HG02943 (cell line): ENCODE measurements around the gene IFI16.

Experiments
- ATAC-seq: cut with Tn5 transposase; IDR thresholded peaks from one replicate; pipeline ENCODE4 v1.9.1; 2021; ENCODE audit warnings: mild to moderate bottlenecking, low read depth, moderate library complexity; ENCODE audit not compliant: unreplicated experiment

The IFI16 gene

DNA sequence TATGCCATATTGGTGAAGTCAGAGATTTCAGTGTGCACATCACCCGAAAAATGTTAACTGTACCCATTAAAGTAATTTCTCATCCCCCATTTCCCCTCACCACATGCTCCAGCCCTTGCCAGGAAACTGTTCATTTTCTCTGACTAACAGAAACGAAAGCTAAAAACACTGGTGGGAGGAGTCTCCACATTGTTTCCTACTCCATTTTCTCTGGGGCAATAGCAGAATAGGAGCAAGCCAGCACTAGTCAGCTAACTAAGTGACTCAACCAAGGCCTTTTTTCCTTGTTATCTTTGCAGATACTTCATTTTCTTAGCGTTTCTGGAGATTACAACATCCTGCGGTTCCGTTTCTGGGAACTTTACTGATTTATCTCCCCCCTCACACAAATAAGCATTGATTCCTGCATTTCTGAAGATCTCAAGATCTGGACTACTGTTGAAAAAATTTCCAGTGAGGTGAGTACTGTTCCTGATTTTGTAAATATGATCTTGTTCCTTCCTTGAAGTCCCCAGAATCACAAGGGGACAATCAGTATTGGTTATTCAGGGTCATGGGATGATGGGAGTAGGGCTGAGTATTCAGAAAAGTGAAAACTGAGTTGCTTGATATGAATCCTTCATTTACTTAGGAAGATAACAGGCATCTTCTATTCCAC is at the start of gene IFI16:
Gene IFI16, plus strand, starts transcription at position 204 of the 658 bp plus-strand sequence. CDS start 4,774 bp downstream, outside the sequence.
- peak; percentile 44 for ATAC-seq

DNA sequence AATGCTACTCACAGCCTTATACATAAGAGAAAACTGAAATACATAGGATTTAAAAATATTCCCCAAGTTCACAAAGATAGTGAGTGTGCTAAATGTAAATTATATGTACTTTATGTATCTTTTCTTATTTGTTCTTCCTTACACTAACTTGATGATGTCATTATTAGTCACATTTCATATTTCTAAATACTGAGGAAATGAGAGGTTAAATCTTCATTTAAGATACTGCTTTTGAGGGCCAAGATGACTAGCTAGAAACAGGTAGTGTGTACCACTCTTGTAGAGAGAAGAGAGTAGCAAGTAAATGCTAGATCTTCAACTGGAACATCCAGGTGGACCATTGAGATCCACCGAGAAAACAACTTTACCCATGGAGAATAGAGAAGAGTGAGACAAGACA is 48.5 kb upstream of the IFI16 start:
- no peak for ATAC-seq

DNA sequence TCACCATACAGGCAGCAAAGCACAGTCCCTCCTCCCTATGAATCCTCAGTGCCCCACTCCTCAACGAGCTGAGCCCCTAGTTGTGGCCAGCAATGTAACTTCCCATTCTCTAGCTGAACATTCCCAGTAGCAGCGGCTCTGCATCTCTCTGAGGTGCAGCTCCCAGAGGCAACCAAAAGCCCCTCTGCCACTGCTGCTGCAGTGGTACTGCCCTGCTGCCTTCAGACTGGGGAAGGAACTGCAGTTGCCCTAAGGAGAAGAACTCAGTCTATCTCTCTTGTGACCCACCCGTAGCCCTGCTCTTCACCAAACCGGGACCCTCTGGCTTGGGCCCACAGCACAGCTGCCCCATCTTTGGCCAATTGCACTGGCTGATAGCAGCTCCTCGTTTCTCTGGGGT is 46.7 kb upstream of the IFI16 start:
- ATAC-seq: no peak

DNA sequence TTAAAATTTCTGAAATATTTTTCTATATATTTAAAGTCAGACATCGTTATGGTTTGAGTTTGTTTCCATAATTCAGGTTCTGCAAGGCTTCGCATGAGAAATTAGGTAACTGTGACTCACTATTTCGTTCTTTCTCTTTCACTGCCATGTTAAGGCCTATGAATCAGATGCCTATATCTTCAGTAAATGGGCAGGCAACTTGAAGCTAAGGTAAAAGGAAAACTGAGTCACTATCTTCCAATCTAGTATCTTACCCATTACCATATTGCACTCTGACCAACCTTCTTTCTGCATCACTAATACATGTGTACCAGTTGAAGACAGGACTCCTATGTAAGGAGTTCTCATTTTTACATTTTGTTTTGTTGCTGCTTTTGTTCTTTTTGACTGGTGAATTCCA is 40.5 kb upstream of the IFI16 start:
- ATAC-seq: no peak

DNA sequence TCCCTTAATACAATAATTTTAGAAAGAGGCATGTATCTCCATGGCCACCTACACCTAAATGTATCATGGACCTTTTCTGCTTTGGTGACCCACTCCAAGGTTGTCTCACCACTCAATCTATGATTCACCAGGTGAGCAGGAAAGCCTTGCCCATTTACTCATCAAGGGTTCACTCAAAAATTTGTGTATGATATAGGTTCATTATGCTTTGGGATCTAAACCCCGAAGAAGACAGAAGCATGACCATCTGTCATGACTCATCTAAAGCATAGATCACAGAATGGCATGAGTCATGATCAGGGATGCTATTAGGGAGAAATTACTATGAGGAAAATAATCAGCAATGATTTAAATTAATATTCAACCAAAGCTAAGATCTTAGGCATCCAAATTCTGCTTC is 39.9 kb upstream of the IFI16 start:
- no peak for ATAC-seq

DNA sequence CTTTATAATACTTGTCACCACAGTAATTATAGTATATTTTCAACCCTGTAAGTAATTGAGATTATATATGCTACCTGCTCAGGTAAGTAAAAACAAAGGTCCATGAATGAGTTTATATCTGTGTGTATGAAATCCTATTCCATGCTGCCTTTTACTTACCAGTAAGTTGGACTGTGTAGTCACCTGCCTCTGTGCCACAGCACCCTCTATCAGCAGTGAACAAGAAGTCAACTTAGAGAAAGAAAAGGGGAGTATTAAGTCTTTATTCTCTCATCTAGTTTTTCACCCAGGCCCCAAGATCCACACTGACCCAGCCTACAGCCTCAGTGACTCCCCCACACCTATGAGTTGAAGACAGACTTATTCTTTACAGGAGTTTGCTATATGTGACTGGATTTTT is 36.9 kb upstream of the IFI16 start:
- ATAC-seq: no peak

DNA sequence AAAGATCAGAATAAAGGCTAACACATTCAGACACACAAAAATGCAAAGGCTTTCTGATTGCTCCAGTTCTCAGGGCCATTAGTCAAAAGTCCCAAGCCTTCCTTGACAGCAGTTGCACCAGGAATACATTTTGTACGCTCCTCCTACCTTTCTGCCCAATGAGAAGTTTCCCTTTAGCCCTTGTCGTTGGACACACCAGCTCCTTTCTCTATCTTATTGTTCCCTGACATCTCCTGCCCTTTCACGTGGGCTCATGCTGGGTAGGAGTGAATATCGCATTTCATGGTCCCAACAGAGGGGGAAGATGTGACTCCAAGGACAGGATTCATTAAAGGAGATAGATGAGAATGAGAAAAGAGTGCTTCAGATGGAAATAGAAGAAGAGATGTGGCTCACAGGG is 33.5 kb upstream of the IFI16 start:
- ATAC-seq: no peak

DNA sequence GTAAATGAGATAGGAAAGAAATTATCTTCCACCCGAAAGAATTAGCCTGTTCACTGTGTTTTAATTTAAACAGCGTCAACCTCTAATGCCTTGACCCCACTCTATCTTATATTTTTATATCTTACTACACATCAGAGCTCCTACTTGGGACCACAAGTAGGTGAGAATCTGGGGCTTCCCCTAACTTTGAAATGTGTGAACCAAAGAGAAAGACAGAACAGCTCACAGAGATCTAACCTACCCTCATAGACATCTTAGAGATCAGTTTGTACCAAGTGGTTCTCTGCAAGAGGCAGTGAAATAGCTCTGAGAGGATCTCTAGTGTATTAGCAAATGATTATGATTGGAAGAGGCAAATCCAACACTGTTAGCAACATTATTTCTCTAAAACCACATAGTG is 31.0 kb upstream of the IFI16 start:
- no peak for ATAC-seq

DNA sequence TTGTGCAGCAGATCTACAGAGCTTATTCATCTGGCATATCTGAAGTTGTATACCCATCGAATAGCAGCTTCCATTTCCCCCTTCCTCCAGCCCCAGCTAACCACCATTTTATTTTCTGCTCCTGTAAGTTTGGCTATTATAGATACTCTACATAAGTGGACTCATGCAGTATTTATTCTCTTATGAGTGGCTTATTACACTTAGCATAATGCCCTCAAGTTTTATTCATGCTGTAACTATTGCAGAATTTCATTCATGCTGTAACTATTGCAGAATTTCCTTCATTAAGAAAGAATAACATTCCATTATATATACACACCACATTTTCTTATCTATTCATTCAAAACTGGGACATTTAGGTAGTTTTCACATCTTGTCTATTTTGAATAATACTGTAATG is 30.5 kb upstream of the IFI16 start:
- no peak for ATAC-seq

DNA sequence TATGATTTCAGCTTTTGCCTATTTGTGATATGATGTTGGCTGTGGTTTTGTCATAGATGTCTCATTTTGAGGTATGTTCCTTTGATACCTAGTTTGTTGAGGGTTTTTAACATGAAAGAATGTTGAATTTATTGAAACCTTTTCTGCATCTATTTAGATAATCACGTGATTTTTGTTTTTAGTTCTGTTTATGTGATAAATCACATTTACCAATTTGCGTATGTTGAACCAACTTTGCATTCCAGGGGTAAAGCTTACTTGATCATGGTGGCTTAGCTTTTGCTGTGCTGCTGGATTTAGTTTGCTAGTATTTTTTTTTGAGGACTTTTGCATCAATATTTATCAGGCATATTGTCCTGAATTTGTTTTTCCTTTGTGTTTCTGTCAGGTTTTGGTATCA is 26.5 kb upstream of the IFI16 start:
- ATAC-seq: no peak

DNA sequence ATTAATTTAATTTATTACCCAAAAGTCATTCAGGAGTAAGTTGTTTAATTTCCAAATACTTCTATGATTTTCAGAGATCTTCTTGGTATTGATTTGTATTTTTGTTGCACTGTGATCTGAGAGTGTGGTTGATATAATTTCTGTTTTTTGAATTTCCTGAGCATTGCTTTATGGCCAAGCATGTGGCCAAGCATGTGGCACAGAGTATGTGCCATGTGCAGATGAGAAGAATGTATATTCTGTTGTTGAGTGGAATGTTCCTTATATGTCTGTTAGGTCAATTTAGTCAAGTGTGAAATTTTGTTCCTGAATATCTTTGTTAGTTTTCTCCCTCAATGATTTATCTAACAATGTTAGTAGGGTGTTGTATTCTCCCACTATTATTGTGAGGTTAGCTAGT is 25.3 kb upstream of the IFI16 start:
- ATAC-seq: no peak

DNA sequence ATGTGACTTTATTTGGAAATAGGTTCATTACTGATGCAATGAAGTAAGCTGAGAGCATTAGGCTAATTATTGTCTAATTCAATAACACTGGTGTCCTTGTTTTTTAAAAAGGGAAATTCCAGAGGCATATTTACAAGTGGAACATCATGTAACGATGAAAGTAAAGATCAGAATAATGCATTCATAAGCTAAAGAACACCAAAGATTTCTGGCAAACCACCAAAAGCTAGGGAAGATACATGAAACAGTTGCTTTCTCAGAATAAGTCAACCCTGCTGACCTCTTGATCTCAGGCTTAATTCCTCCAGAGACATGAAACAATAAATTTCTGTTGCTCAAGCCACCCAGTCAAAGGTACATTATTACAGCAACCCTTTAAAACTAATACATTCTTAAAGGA is 20.3 kb upstream of the IFI16 start:
- no peak for ATAC-seq

DNA sequence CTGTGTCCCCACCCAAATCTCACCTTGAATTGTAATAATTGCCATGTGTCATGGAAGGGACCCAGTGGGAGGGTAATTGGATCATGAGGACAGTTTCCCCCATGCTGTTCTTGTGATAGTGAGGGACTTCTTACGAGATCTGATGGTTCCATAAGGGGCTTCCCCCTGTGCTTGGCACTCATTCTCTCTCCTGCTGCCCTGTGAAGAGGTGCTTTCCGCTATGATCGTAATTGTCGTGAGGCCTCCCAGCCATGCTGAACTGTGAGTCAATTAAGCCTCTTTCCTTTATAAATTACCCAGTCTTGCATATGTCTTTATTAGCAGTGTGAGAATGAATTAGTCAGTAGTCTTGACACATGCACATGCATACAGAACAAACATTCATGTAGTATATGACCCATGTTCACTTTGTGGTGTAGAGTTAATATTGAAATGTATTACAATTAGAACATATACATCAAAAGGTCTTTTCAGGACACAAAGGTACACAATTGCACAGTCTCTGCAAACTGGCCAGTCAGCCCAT is 16.9 kb upstream of the IFI16 start:
- ATAC-seq: no peak

DNA sequence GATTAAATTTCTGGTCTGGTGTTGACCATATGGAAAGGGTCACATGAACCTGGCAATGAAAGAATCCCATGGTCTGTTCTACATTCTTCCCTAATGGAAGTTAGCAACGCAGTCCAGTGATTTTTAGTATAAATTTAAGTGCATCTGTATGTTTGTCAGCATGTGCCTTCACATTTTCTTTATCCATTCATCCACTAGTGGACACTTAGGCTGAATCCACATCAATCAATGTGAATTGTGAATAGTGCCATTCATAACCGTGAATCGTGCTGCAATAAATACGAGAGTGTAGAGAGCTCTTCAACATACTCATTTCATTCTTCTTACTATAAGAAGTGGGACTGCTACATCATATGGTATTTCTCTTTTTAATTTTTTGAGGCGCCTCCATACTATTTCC is 12.7 kb upstream of the IFI16 start:
- ATAC-seq: no peak

DNA sequence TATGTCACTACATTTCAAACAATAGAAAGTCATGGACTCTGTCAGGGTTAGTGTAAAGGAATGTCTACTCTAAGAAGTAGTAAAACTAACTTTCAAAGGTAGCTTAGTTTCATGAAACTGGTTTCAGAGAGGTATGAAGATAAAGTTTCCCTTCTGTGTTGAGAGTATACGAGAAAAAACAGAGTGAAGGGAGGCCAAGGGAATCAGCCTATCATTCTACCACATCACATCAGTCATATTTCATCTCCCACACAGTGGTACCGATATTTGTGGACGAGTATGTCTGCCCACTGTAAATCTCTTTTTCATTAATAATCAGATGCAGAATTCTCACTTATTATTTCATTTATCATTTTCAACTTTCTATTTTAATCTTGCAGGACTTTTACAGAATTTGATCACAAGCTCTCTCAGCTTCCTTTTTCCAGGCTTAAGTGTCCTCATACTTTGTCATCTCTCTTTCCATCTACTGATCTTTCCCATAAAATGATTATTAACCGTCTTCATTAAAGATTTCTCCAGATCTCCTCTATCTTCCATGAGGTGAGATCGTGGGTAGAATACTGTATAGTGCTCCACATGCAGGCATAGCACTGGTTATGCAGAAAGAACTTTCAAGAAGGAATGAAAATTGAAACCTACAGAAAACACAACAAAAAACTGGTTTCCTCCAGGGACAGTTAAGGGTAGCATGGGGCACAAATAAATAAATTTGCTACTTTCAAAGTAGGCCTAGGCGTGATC is 11.5 kb upstream of the IFI16 start:
- no peak for ATAC-seq

DNA sequence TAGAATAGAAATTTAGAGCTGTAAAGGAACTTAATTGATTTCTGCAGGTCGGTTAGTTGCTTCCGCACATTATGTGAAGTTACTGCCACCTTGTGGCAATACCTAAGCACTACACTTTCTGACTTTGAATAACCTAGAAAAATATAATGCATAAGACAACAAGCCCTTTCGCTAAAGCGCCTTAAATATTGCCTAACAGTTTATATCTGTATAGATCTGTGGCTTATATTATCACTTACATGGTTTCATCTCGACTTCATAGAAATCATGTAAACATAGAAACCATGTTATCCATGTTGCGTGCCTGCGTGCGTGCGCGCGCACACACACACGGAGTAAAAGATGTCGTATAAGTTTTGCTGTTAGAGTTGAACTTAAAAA is 10.9 kb upstream of the IFI16 start:
- ATAC-seq: no peak

DNA sequence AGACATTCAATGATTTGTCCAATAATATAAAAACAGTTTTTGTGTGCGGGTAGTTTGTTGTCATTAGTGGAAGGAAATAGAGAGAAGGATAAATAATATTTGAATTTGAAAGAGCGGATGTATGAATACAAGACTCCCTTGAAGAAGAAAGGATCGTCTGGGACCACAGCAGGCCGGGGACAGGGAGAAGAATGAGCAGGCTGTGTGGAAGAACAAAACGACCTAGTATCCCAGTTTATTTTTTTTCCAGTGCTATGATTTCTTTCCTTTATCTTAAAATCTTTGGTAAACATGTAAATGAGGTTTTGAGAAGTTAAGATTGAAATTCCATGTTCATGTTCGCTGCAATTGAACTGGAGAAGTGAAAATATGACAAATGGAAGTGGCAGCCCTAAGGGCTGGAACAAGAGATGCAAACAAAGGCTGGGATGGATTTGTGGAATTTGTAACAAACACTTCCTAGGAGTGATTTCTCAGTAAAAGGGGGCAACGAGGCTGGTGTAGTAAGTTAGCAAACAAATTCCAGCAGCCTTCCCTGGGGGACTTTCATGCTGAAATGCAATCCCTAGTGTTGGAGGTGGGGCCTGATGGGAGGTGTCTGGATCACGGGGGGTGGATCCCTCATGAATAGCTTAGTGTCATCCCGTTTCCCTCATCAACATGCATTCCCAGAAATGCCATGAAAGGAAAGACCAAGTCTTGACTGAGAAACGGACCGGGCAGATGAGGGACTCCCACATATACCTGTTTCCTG is 10.2 kb upstream of the IFI16 start:
- ATAC-seq: no peak

DNA sequence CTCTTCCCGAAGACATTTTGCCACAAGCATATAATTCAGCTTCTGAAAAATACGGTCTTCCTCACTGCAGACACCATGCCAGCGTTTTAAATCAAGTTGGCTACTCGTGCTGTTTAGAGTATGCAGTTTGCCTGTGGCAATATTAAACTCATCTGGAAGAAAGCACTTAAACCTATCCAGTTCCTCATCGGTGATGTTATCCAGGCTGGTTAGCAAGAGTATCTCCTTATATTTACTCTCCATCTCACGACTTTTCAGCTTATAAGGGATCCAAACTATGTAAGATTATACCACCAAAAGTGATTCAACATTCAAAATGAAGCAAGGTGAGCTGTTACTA is 9.7 kb upstream of the IFI16 start:
- no peak for ATAC-seq

DNA sequence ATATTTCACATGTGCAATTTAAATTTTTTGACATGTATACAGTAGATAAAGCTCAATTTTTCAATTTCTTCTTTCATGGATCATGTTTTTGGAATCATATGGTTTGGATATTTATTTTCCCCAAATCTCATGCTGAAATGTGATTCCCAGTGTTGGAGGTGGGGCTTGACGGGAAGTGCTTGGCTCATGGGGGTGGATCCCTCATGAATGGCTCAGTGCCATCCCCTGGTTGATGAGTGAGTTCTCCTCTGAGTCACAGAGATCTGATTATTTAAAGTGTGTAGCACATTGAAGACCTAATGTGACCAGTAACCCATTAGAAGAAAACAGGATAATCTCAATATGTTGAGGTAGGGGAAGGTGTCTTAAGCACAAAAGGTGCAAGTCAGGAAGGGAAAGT is 9.1 kb upstream of the IFI16 start:
- ATAC-seq: no peak

DNA sequence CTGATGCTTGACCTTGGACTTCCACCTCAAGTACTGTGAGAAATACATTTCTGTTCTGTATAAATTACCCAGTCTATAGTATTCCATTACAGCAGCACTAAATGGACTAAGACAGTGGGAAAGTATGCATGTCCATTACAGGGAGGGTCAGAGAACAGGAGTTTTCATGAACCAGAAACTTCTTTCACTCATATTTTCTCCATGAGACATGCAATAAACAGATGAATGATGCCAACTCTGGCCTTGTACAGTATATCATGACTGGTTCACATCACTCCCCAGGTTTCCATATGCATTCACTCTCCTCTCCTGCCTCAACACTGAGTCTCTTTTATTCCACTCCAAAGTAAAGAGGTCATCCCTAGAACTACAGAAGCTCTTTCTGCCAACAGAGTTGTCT is 4.5 kb upstream of the IFI16 start:
- ATAC-seq: no peak

DNA sequence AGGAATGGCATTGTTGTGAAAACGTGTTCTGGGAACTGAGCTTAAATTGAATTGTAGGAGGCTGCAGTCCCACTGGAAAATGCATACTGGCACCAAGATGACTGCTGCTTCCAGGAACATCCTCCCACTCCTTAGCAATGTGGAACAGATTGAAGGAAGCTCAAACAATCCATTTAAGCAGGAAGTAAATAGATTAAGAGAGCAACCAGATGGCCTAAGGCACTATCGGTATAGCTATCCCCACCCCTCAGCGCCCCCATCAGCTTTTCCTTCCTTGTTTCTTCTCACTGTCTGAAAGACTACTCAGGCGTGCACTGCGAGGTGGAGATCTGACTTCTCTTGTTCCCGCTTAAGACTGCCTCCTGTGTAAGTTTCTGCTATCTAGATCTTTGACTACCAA is 4.0 kb upstream of the IFI16 start:
- no peak for ATAC-seq
